GM18519 (cell line): Measurements from ENCODE around the gene DPF1.
"Not testable (repeated sequence)": the region's sequence is repeated elsewhere in the genome, so short reads cannot be mapped to it uniquely, and the experiment has no call there.

ENCODE experiments used
- ATAC-seq: cut with Tn5 transposase; IDR thresholded peaks from one replicate; pipeline ENCODE4 v1.9.1; 2021; ENCODE audit warnings: mild to moderate bottlenecking, moderate library complexity; ENCODE audit not compliant: unreplicated experiment, low FRiP score

The DPF1 gene

GRCh38 chr19:38224014-38224862 is at the start of gene DPF1:
Gene DPF1 (minus strand): TSS chr19:38224222. CDS start chr19:38224142, 80 bp downstream.
- ATAC-seq: no peak

- ATAC-seq: no peak
These were observed 49.5 kb upstream of the DPF1 start for GRCh38 chr19:38273499-38273898.

- ATAC-seq: no peak
These were observed 46.7 kb upstream of the DPF1 start for GRCh38 chr19:38270587-38271167.

- no peak for ATAC-seq
These were observed 44.5 kb upstream of the DPF1 start for GRCh38 chr19:38268539-38268938.

- ATAC-seq: no peak
These were observed 43.9 kb upstream of the DPF1 start for GRCh38 chr19:38267761-38268483.

GRCh38 chr19:38266981-38267597 is 43.1 kb upstream of the DPF1 start:
- no peak for ATAC-seq

GRCh38 chr19:38265921-38266429 is 42.0 kb upstream of the DPF1 start:
- no peak for ATAC-seq

- ATAC-seq: no peak
These were observed 41.3 kb upstream of the DPF1 start for GRCh38 chr19:38265213-38265861.

- no peak for ATAC-seq
These were observed 40.6 kb upstream of the DPF1 start, which contains the start of gene SPINT2 for GRCh38 chr19:38264486-38265212. Gene SPINT2 (plus strand): TSS chr19:38264573. CDS start chr19:38264893, 320 bp downstream.

- ATAC-seq: no peak
These were observed 39.9 kb upstream of the DPF1 start for GRCh38 chr19:38263689-38264485.

GRCh38 chr19:38262585-38263268 is 38.7 kb upstream of the DPF1 start:
- ATAC-seq: no peak

- not testable (repeated sequence) for ATAC-seq
These were observed 37.9 kb upstream of the DPF1 start for GRCh38 chr19:38261942-38262341.

- no peak for ATAC-seq
These were observed 31.5 kb upstream of the DPF1 start for GRCh38 chr19:38255383-38256014.

- no peak for ATAC-seq
These were observed 29.8 kb upstream of the DPF1 start for GRCh38 chr19:38253788-38254187.

- no peak for ATAC-seq
These were observed 29.1 kb upstream of the DPF1 start for GRCh38 chr19:38252941-38253691.

GRCh38 chr19:38252385-38252784 is 28.4 kb upstream of the DPF1 start:
- no peak for ATAC-seq

- no peak for ATAC-seq
These were observed 27.6 kb upstream of the DPF1 start for GRCh38 chr19:38251564-38252051.
